ENCODE results near the gene SERP2.

SERP2 gene

DNA sequence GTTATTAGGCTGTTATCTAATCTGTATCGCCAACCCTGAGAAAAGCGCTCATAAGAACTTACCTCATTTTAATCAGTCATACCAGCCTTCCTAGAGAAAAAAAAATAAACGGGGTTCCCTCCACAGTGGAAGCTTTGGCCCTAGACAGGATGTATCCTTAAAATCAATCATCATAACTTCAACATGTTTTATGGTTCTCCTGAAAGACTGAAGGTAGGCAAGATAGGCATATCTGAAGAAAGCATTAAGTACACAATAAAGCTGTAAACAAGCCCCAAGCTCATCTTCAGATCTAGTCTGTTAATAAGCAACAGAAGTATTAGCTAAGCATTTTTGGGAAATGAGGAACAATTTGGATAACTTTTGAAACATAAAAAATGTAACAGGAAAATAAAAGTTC, 18.7 kb upstream of the SERP2 start:
- DNase-seq (ENCODE audit: extremely low read depth in 1 of 2, low read depth in 1 of 2) = no peak

- DNase-seq (ENCODE audit: extremely low read depth in 1 of 2, low read depth in 1 of 2) = no peak
Measured at GRCh38 chr13:44355621-44356020, 18.0 kb upstream of the SERP2 start.

DNA sequence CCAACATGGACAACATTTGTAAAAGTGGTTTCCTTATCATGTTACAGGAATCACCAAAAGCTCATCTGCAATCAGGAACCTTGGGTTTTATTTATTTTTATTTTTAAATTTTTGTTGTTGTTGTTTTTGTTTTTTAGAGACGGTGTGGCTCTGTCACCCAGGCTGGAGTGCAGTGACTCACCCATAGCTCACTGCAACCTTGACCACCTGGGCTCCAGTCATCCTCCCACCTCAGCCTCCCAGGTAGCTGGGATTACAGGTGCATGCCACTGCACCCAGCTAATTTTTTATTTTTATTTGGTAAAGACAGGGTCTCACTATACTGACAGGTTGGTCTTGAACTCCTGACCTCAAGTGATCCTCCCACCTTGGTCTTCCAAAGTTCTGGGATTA, 13.6 kb upstream of the SERP2 start:
- no peak for DNase-seq (ENCODE audit: extremely low read depth in 1 of 2, low read depth in 1 of 2)

DNA sequence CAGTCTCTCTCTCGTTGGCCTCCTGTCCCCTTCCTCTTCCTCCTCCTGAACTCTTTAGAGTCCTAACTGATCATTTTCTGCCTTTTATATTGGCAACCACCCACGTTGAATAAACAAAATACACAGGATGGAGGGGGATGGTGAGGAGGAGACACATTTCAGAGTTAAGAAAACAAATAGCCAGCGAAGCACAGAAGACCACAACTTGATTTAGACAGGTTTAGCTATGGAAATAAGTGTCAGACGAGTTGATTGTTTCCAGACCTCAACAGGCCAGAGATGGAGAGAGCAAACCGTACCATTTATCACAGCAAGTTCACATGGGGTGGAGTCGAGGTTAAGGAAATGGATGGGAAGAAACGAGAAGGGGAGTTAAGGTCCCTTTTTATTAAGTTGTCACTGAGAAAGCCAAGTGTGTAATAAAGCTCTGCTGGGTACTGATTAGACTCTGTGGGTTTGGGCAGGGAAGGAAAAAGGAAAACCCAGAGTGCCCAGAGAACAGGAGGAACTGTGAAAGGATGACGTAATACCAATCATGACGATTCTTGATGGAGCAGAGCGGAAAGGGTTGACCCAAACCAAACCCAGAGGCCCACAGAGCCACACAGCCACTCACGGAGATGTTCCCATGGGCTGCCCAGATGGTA, 11.1 kb upstream of the SERP2 start:
- DNase-seq (ENCODE audit: extremely low read depth in 1 of 2, low read depth in 1 of 2) = no peak

GRCh38 chr13:44363631-44364344, 9.8 kb upstream of the SERP2 start:
- DNase-seq (ENCODE audit: extremely low read depth in 1 of 2, low read depth in 1 of 2) = no peak

- DNase-seq (ENCODE audit: extremely low read depth in 1 of 2, low read depth in 1 of 2) = no peak
Measured at GRCh38 chr13:44364345-44365000, 9.2 kb upstream of the SERP2 start.

DNA sequence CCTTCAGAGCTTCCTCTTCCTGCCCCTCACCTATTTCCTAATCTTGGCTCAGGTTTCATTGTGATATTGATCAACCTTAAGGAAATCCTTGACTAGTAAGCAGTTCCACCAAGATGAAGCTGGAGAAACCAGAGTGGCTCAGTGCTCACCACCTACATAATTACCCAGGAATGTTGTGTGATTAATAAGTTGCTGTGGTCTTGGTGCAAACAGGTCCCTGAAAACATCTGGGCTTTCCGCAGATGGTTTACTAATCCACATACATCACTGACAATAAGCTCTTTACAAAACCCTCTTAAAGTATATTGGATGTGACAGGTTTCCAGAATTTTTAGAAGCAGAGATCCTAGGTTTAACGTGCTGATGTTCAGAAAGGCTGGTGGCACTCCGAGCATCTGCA, 8.6 kb upstream of the SERP2 start:
- DNase-seq (ENCODE audit: extremely low read depth in 1 of 2, low read depth in 1 of 2) = no peak

- DNase-seq (ENCODE audit: extremely low read depth in 1 of 2, low read depth in 1 of 2) = no peak
Measured at GRCh38 chr13:44365899-44366298, 7.7 kb upstream of the SERP2 start.

DNA sequence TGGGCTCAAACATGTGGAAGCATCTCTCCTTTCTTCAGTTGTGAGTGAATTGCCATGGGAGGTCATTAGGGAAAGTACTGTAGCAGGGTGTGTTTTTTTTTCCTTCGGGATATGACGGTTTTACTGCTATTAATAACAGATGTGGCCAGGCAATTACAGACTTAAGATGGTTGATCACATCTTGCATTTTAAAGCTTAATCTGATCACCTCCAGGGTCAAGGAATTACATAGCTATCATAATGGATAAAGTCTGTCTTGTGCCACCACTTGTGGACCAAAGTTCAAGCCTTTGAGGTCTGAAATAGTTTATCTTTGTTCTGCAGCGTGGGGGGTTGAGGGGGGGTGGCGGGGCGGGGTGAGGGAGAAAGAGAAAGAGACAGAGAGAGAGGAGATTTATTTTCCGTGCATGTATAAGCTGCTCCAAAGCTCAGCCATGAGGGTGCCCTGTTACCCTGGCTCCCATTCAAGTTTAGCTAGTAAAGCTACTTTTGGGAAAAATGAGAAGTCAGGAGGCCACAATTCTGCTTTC, 5.5 kb upstream of the SERP2 start:
- no peak for DNase-seq (ENCODE audit: extremely low read depth in 1 of 2, low read depth in 1 of 2)

GRCh38 chr13:44368599-44369368, 4.8 kb upstream of the SERP2 start:
- no peak for DNase-seq (ENCODE audit: extremely low read depth in 1 of 2, low read depth in 1 of 2)

DNA sequence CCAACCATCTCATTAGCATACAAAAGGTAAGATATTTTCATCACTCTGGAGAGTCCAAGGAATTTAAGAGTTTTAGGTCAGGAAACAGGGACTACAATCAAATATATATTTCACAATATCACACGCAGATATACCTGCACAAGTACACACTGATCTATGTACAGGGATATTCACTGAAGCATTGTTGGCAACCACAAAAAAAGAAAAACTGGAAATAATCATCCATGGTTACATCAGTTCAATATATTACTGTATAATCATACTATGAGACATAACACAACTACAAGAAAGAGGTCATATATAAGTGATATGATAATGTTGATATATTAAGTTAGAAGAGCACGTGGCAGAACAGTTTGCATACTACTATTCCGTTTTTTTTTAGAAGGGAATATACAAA, 2.2 kb upstream of the SERP2 start:
- DNase-seq (ENCODE audit: extremely low read depth in 1 of 2, low read depth in 1 of 2) = no peak

- no peak for DNase-seq (ENCODE audit: extremely low read depth in 1 of 2, low read depth in 1 of 2)
Measured at GRCh38 chr13:44373247-44373600, 400 bp upstream of the SERP2 start.

GRCh38 chr13:44374348-44374712, 706 bp downstream of the SERP2 start:
- DNase-seq (ENCODE audit: extremely low read depth in 1 of 2, low read depth in 1 of 2) = no peak

- no peak for DNase-seq (ENCODE audit: extremely low read depth in 1 of 2, low read depth in 1 of 2)
Measured at GRCh38 chr13:44378277-44378676, 4.7 kb downstream of the SERP2 start.

DNA sequence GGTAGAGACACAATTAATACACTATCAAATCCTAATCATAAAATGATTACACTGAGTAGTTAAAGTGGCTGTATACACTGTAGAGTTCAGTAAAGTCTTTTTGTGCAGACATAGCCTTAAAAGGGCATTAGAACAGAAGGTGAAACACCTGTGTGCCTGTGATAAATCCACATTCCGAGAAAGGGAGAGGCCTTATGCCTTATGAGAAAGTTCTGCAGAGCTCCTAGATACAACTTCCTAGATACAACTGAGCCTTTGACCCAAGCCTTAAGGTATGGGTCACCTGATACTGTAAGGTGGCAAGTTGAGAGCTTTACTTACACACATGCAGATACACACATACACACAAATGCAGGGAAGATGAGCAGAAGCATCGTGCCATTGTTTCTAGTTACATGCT, 6.3 kb downstream of the SERP2 start:
- DNase-seq (ENCODE audit: extremely low read depth in 1 of 2, low read depth in 1 of 2) = no peak

DNA sequence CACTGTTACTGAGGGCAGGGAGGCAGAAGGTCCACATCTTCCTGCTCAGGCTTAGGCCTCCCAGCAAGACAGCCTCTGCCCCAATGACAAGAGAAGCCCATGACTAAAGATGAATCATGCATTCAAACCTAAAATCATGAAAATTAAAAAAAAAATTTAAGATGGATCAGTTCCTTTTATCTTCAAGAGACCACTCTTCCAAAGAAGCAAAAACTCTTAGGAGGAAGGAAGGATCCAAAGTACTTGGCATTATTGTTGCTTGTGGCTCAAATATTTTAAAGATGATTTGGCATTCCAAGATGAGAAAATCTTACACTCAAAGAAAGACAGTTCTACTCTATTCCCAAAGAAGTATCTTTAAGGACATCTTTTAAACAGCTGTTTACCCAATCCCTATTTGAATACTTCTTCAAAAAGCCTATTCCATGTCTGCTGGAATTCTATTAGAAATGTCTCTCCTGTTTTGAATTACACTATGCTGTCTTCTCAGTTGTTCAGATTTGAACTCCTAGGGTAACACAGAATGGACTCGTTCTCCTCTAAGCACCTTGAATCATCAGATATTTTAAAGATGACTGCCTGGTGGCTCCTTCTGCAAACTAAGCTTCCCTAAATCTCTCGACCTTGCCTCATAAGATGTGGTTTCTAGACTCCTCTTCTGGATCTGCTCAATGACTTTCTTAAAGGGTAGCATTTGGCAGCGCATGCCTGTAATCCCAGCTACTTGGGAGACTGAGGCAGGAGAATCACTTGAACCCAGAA, 7.0 kb downstream of the SERP2 start:
- no peak for DNase-seq (ENCODE audit: extremely low read depth in 1 of 2, low read depth in 1 of 2)

DNA sequence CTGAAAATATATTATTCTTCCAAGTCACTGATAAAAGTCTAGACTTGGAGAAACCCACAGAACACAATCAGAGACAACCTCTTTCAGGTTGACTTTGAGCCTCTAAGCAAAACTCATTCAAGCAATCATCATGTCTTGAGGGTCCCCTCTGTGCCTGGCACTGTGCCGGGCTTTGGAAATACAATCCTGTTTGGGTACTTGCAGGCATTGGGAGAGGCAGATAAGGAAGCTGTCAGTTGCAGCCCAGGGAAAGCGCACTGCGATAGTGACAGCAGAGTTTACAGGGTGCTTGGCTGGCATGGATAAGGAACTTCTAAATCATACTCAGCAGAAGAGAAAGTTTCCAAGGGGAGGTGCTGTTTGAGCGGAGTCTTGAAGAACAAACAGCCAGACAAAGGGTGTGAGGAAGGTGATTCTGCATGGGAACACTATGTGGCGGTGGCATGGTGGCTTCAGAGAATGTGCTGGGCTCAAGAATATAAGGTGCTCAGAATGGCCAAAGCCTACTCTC, 9.1 kb downstream of the SERP2 start:
- no peak for DNase-seq (ENCODE audit: extremely low read depth in 1 of 2, low read depth in 1 of 2)

DNA sequence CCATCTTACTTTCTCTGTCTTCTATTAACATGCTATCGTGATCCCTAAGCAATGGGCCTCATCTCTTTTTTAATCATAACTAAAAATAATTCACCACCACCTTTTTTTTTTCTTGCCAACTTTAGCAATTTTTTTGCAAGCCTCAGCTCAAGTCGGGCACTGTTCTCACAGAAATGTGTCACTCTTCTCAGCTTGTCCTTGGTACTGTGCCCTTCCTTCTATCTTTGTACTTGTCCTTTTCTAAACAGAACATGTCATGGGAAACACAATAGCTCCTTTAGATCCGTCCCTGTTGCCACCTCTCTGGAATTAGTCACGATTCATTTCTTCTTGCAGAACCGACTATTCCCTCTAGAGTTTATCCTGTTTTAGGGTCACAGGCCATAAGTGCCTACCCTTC, 10.3 kb downstream of the SERP2 start:
- DNase-seq (ENCODE audit: extremely low read depth in 1 of 2, low read depth in 1 of 2) = no peak

DNA sequence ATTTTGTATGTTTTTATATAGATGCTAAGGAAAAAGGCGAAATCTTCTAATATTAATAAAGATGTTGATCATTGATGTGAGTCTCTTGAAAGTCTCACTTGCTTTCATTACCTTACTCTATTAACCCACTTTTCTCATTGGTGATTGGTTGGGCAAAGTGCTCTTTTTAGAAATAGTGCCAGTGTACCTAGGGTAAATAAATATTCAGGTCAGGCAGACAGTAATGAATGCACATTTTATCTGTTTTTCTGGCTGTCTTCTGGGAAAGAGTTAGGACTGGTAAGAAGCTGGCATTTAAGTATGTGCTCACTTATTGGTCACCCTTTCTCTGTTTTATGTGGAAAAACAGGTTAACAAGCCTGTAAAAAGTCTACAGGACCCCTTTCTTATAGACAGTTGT, 11.2 kb downstream of the SERP2 start:
- DNase-seq (ENCODE audit: extremely low read depth in 1 of 2, low read depth in 1 of 2) = no peak

DNA sequence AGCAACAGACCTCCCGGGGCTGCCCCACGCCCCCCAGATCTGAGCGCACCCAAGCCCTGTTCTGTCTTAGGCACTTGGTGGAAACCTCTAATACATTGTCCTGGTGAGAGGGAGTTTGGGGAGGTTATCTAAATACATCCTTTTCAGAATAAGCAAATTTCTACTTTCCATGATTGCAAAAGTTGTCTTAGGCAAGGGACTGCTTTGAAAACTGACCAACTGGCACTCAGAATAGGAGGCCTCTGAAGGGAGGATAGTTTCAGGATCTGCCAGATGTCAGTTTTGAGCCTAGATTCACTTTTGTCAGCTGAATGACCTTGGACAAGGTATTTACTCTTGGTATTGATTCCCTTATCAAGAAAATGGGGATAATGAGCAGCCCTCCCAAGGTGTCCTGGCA, 11.8 kb downstream of the SERP2 start:
- no peak for DNase-seq (ENCODE audit: extremely low read depth in 1 of 2, low read depth in 1 of 2)

GRCh38 chr13:44385847-44386246, 12.2 kb downstream of the SERP2 start:
- no peak for DNase-seq (ENCODE audit: extremely low read depth in 1 of 2, low read depth in 1 of 2)

All from activated CD8-positive, alpha-beta memory T cell treated with anti-CD3 and anti-CD28 coated beads for 1 hour (primary cell).